NCI-H2227 (cell line): Measurements from ENCODE around the gene C2orf68.
"Not testable (repeated sequence)": the region's sequence is repeated elsewhere in the genome, so short reads cannot be mapped to it uniquely, and the experiment has no call there.

Experiments used
- DNase-seq: peaks from one replicate; lab custom pipeline; 2025; ENCODE audit not compliant: unreplicated experiment; lab: John Stamatoyannopoulos, UW

Gene C2orf68

DNA sequence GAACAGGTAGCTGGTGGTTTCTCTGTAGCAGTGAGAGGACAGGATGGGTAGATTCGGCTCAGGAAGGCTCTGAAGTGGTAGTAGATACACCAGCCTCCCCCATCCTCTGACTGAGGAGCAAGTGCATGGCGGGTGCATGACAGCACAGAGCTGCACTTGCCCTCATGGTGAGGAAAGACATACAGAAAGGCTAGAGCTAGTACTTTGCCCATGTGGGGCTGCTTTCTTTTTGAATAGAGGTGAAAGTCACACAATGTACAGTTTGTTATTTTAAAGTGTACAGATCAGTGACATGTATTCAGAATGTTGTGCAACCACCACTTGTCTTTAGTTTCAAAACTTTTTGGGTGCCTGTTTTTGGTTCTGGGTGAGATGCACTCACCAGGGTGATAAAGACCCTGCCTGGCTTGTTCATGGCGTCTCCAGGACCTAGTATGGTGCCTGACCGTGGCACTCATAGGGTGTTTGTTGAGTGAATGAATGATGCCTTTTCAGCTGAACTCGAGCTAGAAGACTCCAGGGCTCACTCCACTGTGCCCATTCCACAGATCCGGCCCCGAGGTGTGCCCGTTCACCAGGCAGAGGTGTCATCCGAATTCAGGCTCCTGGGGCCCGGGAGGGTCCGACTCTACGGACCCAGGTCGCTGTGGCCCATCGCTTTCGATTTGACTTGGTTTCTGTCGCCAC, 28.1 kb downstream of the C2orf68 start:
- no peak for DNase-seq

DNA sequence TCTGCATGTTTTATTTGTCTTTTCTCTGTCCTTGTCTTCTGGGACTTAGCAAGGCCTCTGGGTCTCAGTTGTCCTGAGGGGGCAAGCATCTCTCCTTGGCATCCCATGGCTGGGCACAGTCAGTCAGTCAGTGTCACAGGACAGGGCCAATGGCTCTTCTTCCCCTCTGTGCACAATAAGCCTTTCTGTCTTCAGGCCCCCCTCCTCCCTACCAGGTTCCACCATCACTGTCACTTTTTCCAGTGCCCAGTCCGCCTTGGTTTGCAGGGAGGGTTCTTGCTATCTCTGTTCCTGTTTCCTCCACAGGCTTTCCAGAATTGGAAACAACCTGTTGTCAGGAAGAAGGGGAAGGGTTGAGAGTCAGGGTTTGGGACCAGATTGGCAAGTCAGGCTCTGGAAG, 29.4 kb downstream of the C2orf68 start:
- no peak for DNase-seq

DNA sequence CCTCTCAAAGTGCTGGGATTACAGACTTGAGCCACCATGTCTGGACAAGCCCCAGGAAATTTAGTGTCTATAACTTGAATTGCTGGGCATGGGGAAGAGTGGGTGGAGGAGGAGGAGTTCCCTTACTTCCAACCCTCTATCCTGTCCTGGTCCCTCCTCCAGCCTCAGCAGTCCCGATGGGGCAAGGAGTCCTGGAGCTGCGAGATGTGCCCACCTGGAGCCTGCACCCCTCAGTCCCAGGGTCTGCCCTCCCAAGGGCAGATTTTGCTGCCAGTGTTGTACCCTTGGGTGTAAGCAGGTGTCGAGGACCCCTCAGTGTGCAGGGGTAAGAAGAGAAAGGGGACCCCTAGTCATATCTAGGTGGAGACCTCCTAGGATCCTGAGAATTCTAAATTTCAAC, 31.7 kb downstream of the C2orf68 start:
- no peak for DNase-seq

DNA sequence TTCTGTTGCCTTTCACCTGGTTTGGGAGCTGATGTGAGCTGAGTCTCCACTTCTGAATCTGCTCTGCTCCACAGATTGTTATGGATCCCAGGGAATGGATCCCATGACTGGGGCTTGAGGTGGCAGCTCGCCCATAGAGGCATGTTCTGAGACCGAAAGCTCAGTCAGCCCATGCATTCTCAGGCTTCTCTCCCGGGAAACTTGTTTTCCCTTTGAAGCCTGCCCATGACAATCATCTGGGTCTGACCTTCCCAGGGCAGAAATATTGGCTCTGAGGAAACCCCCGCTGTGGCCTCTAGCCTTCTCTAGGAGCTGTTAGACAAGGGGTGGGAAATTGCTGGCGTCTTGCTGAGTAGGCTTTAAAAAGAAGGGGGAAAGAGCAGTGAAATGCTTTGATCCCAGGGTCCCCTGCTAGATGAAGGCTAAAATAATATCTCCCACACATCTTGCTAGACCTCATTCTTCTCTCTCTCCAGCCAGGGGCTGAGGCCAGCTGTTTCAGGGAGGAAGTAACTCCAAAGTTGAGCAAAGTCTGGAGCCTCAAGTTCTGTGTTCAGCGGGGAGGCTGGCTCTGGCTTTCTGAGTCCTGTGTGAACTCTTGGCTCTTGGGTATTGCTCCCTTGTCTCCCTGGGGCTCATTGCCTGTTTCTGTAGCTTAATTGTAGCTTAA, 32.5 kb downstream of the C2orf68 start:
- DNase-seq: peak; percentile 36

DNA sequence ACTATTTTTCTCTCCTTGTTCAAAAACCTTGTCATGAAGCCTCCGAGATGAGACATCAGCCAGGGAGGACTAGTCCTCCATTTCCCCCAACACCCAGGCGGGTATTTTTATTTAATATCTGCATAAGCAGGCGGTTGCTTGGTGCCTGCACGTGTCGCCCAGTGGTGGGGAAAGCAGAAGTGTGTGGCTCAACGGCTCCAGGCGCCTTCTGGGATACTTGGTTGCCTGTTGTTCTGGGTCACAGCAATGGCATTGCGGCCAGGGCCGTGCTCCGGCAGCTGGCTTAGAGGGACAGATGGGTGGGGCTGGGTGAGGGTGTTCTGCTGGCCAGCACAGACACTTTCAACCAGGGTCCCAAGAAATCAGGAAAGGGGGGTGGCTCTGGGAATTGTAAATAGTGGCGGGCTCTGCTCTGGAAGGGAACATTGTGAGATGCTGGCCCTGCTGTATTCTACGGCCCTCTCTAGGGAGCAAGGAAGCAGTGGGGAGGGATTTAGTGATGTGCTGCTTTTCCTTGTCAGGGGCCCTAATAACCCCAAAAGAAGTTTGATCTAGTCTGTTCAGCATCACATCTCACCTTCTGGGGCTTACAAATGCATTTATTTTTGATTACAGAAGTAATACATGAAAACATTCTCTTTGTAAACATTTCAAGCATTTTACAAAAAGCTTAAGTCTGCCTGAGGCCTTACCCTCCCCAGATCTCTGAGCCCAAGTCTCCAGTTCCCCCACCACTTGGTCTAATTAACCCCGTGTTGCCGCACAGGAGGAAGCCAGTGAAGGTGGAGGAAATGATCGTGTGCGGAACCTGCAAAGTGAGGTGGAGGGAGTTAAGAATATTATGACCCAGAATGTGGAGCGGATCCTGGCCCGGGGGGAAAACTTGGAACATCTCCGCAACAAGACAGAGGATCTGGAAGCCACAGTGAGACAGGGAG, 33.4 kb downstream of the C2orf68 start:
- DNase-seq: no peak

DNA sequence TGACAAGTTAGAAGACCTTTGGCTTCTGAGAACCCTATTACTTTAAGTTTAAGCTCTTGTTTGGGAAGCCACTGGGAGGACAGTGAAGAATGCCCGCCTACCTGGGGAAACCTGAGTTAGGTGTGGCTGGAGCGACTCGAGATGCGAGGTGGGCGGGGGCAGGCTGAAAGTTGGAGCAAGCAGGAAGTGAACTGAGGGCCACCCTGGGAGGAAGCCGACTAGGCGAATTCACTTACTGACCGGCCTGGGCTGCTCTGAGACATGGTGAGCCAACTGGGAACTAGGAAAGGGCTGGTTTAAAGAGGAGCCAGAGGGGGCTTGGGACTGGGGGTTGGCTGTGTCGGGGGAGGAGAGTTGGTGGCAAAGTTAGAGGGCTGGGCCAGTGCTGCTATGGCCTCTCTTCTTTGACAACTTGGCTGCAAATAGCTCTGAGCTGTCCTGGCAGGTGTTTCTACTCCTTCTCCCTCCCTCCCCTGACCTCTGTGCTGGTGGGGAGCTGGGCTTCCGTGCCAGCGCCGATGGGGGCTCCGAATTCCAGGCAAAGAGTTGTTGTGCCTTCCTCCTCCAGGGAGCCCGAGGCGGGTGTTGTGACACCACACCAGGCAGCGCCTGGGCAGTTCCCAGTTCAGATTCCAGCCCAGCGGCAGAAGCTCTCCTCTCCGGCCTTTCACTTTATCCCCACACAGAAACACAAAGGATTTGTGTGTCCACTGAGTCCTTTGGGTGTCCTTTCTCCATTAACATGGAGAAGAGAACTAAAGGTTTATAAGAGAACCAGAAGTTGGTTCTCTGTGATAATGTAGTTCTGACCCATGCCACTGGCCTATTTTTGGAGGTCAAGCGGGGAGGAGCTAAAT, 34.3 kb downstream of the C2orf68 start, which contains the start of gene VAMP8:
Gene VAMP8, plus strand, starts transcription at position 201 of the 857 bp plus-strand sequence. Its CDS starts 61 bp downstream, at position 262.
- no peak for DNase-seq

DNA sequence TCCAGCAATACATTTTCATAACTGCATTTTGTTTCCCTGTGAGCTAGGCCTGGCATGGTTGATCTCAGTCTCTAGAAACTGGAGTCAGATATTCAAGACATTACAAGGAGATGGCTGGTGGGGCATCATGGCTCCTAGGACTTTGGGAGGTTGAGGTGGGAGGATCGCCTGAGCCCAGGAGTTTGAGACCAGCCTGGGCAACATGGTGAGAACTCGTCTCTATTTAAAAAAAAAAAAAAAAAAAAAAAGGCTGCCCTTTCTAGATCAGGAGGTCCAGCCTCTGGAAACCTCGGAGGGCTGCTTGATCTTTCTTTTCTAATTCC, 34.8 kb downstream of the C2orf68 start:
- DNase-seq: no peak

DNA sequence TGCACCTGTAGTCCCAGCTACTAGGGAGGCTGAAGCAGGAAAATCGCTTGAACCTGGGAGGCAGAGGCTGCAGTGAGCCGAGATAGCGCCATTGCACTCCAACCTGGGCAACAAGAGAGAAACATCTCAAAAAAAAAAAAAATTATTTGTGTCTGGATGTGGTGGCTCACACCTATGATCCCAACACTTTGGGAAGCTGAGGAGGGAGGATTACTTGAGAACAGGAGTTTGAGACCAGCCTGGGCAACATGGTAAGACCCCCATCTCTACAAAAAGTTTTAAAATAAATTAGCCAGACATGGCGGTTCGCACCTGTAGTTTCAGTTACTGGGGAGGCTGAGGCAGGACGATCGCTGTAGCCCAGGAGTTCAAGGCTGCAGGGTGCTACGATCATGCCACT, 36.1 kb downstream of the C2orf68 start:
- DNase-seq: no peak

DNA sequence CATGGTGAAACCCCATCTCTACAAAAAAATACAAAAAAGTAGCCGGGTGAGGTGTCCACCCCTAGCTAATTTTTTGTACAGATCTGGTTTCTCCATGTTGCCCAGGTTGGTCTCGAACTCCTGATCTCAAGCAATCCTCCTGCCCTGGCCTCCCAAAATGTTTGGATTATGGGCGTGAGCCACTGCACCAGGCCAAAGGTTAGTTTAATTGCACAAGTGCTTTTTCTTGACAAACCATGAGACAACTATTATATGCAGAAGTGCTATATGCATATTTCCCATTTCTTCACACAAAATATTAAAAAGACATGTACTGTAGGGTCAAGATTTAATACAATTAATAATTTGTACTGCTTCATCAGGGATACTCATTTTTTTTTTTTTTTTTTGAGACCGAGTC, 45.6 kb downstream of the C2orf68 start:
- no peak for DNase-seq

DNA sequence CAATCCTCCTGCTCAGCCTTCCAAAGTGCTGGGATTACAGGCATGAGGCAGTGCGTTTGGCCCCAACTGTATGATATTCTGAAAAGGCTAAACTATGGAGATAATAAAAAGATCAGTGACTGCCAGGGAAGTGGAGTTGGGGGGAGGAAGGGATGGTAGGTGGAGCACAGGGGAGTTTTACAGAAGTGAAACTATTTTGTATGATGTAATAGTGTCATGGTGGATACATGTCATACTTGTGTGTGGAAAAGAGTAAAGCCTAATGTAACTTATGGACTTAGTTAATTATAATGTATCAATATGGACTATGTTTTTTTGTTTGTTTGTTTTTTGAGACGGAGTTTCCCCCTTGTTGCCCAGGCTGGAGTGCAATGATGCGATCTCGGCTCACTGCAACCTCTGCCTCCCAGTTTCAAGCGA, 47.7 kb downstream of the C2orf68 start:
- DNase-seq: no peak

DNA sequence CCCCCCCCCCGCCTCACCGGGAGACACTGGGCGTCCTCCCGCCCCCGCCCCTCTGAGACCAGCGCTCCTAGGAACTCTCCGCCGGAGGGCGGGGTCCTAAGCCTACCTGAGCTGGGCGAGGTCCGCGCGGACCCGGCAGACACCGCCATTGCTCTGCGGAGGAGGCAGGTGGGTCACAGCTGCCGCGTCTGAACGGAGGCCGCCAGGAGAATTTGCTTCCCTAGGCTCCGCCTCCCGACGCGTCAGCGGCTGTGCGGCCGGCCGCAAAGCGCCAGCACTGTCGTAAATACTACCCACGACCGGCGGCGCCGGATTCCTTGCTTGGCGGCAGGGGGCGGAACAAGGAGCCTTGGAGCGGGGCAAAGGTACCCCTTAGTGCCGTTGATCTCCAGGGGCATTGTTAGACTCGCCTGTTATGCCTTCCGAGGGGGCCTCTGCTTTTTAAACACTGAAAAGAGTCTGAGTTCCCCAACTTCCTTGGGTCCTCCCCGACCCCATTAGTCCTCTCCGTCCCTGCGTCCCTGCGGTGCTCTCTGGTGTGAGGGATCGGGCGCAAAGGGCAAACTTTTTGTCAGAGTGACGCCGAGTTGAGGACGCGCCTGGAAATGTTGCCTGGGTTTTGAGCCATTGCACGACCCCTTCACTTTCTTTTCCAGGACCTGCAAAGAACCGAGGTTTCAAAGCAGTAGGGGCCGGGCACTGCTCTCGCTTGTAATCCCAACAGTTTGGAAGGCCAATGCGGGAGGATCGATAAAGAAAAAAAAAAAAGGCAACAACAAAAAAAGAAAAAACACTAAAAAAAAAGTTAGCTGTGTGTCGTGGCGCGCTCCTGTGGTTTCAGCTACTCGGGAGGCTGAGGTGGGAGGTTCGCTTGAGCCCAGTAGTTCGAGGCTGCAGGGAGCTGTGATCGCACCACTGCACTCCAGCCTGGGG, 50.3 kb downstream of the C2orf68 start, which contains the start of gene GGCX:
Gene GGCX, minus strand, starts transcription at position 214 of the 933 bp plus-strand sequence. Its CDS starts 65 bp downstream, at position 149.
- DNase-seq: peak; percentile 98

DNA sequence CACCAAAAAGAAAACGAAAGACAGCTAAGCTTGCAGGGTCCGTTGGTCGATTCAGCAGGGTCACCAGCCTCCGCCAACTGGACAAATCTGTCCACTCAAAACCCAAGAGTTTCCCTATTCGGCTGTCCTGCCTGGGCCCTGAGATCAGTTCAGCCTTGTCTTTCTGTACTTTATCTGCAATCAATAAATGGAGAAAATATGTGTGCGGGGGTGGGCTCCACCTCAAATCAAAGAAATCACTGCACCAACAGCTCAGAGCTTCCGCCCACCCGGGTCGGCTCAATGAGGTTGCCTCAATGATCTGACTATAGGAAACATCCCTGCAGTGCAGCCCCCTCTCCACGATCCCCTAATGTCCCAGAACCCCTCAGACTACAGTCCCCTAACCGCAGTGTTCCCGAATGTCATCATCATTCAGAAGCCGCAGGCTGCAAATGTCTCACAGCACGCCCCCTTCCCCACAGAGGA, 51.0 kb downstream of the C2orf68 start:
- DNase-seq: no peak

DNA sequence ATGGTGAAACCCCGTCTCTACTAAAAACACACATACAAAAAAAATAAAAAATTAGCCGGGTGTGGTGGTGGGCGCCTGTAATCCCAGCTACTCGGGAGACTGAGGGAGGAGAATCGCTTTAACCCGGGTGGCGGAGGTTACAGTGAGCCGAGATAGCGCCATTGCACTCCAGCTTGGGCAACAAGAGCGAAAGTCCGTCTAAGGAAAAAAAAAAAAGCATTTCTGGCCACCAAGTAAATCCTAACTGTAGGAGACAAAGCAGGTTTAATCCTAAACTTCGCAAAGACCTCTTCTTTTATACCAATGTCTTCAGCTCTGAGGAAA, 51.5 kb downstream of the C2orf68 start:
- not testable (repeated sequence) for DNase-seq

DNA sequence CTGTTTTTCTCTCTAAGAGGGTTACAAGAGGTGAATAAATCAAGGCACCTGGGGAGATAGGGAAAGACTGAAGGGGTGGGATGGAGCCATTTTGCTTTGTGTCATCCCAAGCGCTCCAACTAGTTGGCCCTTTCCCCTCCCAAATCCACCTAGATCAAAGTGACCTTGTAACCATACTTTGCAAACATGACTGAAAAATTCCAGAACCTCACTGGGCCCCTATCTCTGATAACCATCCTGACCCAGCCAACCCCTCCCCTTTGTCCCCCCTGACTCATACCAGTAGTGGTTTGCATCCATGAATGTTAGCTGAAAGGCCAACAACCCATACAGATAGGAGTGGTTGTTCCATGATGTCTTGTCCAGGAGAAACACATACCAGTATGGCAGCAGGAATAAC, 53.7 kb downstream of the C2orf68 start:
- DNase-seq: no peak

DNA sequence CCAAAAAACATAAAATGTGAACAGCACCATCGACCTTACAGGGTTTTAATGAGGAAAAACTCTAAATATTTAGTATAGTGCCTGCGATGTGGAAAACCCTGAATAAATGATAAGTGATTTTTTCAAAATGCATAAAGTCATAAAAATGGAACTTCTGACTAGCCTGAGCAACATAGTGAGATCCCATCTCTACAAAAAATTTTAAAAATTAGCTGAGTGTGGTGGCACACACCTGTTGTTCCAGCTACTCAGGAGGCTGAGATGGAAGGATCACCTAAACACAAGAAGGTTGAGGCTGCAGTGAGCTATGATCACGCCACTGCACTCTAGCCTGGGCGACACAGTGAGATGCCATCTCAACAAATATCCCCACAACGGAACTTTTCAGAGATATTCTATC, 54.7 kb downstream of the C2orf68 start:
- no peak for DNase-seq
